ENCODE measurements around the gene CASZ1.

The CASZ1 gene

DNA sequence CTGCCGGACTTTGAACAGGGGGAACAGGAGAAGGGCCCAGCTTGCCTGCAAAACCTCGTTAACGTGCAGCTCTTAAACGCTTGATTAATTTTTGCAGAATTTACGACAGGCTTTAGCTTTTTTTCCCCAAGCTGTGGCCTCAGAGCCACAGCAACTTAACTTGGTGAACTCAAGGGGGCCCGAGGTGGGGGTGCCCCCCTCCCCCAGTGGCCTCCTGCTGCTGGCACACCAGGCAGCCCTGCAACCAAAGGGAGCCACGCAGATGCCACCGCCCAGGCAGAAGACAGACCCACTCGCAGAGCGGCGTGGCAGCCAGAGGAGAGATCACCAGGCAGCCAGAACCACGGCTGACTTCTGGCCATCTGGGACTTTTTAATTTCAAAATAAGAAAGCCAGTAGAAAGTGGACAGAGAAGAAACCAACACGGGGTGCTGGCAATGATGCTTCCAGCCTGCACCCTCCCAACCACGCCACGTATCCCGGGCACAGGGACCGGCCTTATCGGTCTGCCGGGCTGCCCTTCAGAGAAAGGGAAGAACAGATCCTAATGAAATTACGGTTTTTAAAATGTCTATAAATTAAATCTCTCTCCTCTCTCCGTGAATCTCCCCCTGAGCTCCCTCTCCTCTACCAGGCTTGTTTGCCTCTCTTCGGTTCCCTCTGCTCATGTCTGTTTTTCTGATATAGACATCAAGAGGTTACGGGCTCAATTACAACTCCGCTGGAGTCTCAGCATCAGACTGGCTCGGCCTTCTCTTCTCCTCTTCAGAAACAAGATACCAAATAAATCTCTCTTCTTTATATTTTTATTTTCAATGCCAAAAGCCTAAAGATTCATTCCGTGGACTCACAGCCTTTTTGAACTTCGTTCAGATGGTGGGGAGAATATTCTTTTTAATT, 6.4 kb downstream of the CASZ1 start:
- in situ Hi-C loops (cut with HindIII; ENCODE audit: low sequenced_read_pairs): no loop called here
- no peak overlapping the region for H3K4me3 ChIP-seq (ENCODE audit: low read depth, low read length)
- no peak for TF ChIP-seq CTCF (IDR thresholded peaks at IDR 0.05; ENCODE audit: low read depth, low read length, missing control alignments)

GRCh38 chr1:10789047-10789791, 7.2 kb downstream of the CASZ1 start:
- no peak for DNase-seq (ENCODE audit: low read depth)
- TF ChIP-seq CTCF (IDR thresholded peaks at IDR 0.05; ENCODE audit: low read depth, low read length, missing control alignments): no peak
- H3K4me3 ChIP-seq (ENCODE audit: low read depth, low read length): no peak overlapping the region
- in situ Hi-C loops (cut with HindIII; ENCODE audit: low sequenced_read_pairs): no loop called here

More for the DNA sequence above, 6.4 kb downstream of the CASZ1 start:
- DNase-seq (ENCODE audit: low read depth): no peak

- in situ Hi-C loops (cut with HindIII; ENCODE audit: low sequenced_read_pairs): no loop called here
- no peak overlapping the region for H3K4me3 ChIP-seq (ENCODE audit: low read depth, low read length)
- no peak for DNase-seq (ENCODE audit: low read depth)
- peak; percentile 35 for TF ChIP-seq CTCF (IDR thresholded peaks at IDR 0.05; ENCODE audit: low read depth, low read length, missing control alignments)
These were observed 7.8 kb downstream of the CASZ1 start for GRCh38 chr1:10788592-10789006.

DNA sequence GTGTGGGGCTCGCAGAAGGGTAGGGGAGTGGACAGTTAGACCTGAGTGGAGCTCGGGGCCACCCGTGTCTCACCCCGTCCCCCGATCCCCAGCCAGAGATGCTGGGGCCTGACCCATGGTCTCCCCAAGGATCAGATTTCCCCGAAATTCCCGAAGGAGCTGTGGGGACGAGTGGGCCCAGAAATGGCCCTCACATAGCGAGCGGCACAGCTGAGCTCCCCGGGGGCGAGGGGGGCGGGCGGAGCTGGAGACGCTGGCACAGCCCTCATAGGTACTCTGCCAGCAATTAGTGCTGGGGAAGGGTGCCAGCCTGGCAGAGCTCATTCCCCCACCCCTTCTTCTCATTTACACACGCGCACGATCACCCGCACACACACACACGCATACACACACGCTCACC, 9.2 kb downstream of the CASZ1 start:
- H3K4me3 ChIP-seq (ENCODE audit: low read depth, low read length): no peak overlapping the region
- DNase-seq (ENCODE audit: low read depth): no peak
- no peak for TF ChIP-seq CTCF (IDR thresholded peaks at IDR 0.05; ENCODE audit: low read depth, low read length, missing control alignments)
- in situ Hi-C loops (cut with HindIII; ENCODE audit: low sequenced_read_pairs): no loop called here

DNA sequence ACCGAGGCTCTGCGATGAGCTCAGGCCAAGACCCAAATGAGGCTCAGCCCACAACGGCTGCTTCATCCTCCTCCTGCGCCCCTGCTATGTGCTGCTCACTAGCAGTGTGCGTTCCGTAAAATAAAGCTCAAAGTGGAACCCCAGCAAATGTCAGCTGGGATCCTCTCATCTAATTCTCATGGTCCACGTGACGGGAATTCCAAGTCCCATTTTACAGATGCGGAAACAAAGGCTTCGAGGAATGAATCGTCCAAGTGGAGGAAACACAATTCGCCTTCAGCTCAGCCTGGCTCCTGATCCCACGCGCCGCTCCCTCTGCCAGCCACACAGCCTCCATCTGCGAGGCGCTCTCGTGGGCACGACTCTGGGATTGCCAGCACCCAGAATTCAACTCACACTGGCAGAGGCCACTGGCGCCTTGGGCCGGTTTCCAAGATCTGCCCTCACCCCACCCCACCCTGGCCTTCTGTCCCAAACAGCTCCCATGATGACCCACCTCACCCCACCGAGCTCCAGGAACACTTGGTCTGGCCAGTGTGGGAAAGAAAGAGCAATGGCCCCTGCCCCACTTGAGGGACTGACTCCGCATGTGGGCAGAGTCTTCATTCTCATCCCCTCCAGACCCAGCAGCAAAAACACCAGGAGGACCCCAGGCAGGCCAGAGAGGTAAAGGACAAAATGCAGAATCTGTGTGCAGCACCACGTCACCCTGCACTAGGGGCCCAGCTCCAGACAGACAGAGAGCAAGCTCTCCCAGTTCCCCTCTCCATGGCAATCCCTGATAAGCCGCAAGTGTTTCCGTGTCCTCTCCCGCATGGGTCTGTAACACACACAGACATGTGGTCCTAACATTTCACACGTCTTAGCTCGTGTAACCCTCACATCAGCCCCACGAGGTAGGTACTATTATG, 10.5 kb downstream of the CASZ1 start:
- no peak for TF ChIP-seq CTCF (IDR thresholded peaks at IDR 0.05; ENCODE audit: low read depth, low read length, missing control alignments)
- no peak for DNase-seq (ENCODE audit: low read depth)
- in situ Hi-C loops (cut with HindIII; ENCODE audit: low sequenced_read_pairs): no loop called here
- no peak overlapping the region for H3K4me3 ChIP-seq (ENCODE audit: low read depth, low read length)

Data from astrocyte of the cerebellum (primary cell).